Activated B cell treated with CpG ODN at 0.5 μM for 24 hours (primary cell): ENCODE measurements around the gene RBM23. TPM values are rescaled to one million over a fixed set of nuclear protein-coding genes. Genes with fewer than 3 reads are reported as not detected.

Experiments
- ATAC-seq: fragments of 200-7000 bp; cut with Tn5 transposase; one replicate; pipeline ENCODE4 v1.10.0; 2021; ENCODE audit warnings: low read depth, mild to moderate bottlenecking, moderate library complexity
- CTCF ChIA-PET: fragments of 350-600 bp; sonication (Branson Sonifier 250); formaldehyde crosslinking; loops from one replicate; lab custom pipeline; 2021; ENCODE audit warnings: antibody characterized with exemption; lab: Charles Lee
- POLR2A ChIA-PET: fragments of 350-600 bp; sonication (Branson Sonifier 250); formaldehyde crosslinking; loops from one replicate; lab custom pipeline; 2021; ENCODE audit warnings: antibody characterized with exemption; lab: Charles Lee
- DNase-seq: peaks from one replicate; pipeline ENCODE4 v3.0.0; 2022
- H3K27ac Mint-ChIP-seq: one replicate; pipeline ENCODE4 v1.8.0; 2020; ENCODE audit warnings: mixed read lengths
- H3K27me3 Mint-ChIP-seq: one replicate; pipeline ENCODE4 v1.8.0; 2021; ENCODE audit warnings: mixed read lengths
- H3K36me3 Mint-ChIP-seq: one replicate; pipeline ENCODE4 v1.8.0; 2021; ENCODE audit warnings: low read depth, mixed read lengths
- H3K4me1 Mint-ChIP-seq: one replicate; pipeline ENCODE4 v1.8.0; 2021; ENCODE audit warnings: mixed read lengths
- H3K4me3 Mint-ChIP-seq: one replicate; pipeline ENCODE4 v1.8.0; 2020; ENCODE audit warnings: mild to moderate bottlenecking, mixed read lengths
- H3K9me3 Mint-ChIP-seq: one replicate; pipeline ENCODE4 v1.8.0; 2020; ENCODE audit warnings: mixed read lengths
- CTCF ChIP-seq: fragments of 200-600 bp; IDR thresholded peaks from one replicate; pipeline ENCODE4 v1.8.0; 2022; ENCODE audit warnings: antibody characterized with exemption, mild to moderate bottlenecking
- intact Hi-C: fragments of 100-400 bp; cut with micrococcal nuclease; formaldehyde crosslinking; loops from one replicate; pipeline ENCODE4 v1.15.1; 2024
- total RNA-seq: library from RNA; stranded (reverse); gene quantifications from 2 replicates; pipeline ENCODE4 v1.2.3, GENCODE V29; 2022

RBM23 gene
- total RNA-seq, 1 donor from 2014 or later: 131 TPM

GRCh38 chr14:22935156-22935555, 16.2 kb upstream of the RBM23 start:
- intact Hi-C loops: no loop called here
- Mint-ChIP-seq H3K27me3 (no peaks in the 10 kb centered on the region), H3K4me3 (no peak overlapping the region), H3K4me1 (peaks cover 5% of the 10 kb centered on the region), H3K27ac (no peak overlapping the region), H3K9me3 (no peaks in the 10 kb centered on the region), H3K36me3 (no peaks in the 10 kb centered on the region)
- DNase-seq: no peak
- ChIA-PET CTCF (interaction anchor here (0.9 to 1.0 kb wide), 2 partner anchors 17 to 21 kb away, joined by 3 read pairs; partner anchors contain the start of gene HAUS4), POLR2A (interaction anchor here (1.2 to 1.5 kb wide), 2 partner anchors 10 to 49 kb away, joined by 3 to 5 read pairs; no protein-coding TSS in a partner anchor)
- ATAC-seq: no peak
- TF ChIP-seq CTCF: no peak

DNA sequence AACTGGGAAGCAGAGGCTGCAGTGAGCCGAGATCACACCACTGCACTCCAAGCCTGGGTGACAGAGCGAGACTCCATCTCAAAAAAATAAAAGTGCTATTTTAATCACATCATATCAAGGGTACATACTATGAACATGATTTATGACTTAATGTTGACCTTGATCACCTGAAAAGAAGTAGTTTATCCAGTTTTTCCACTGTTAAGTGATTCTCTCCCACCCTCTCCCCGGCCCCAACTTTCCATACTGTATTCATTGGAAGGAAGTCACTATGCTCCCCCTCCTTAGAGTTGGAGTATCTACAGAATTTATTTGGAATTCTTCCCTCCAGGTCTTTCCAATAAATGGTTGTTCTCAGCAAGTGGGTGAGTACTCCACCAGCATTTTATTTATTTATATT, 13.2 kb upstream of the RBM23 start:
- ChIA-PET POLR2A (no interaction called here), CTCF (interaction anchor here (3.4 kb wide), 1 partner anchor 50 kb away, joined by 22 read pairs; the partner anchor contains the start of gene AJUBA)
- Mint-ChIP-seq H3K4me1 (peaks cover 8% of the 10 kb centered on the region), H3K36me3 (peaks cover 1% of the 10 kb centered on the region), H3K27ac (no peak overlapping the region), H3K9me3 (no peaks in the 10 kb centered on the region), H3K27me3 (no peaks in the 10 kb centered on the region), H3K4me3 (no peak overlapping the region)
- intact Hi-C loops: no loop called here
- no peak for TF ChIP-seq CTCF
- ATAC-seq: no peak
- DNase-seq: no peak

- H3K4me3 Mint-ChIP-seq: no peak overlapping the region
- peaks cover 14% of the 10 kb centered on the region for H3K4me1 Mint-ChIP-seq
- peaks cover 18% of the 10 kb centered on the region for H3K36me3 Mint-ChIP-seq
- POLR2A ChIA-PET: interaction anchor here (0.5 to 2.6 kb wide), 16 partner anchors 11 to 1546 kb away, joined by 3 to 47 read pairs (median 4); partner anchors contain the start of genes ACIN1, C14orf119, CDH24 and HAUS4
- H3K27me3 Mint-ChIP-seq: no peaks in the 10 kb centered on the region
- intact Hi-C loops: loop anchor here (1.0 to 10.0 kb wide), 11 partner anchors 11 to 625 kb away; partner anchors contain the start of genes ACIN1, C14orf119, DAD1 and HAUS4
- H3K27ac Mint-ChIP-seq: no peak overlapping the region
- CTCF ChIA-PET: interaction anchor here (0.8 to 3.4 kb wide), 12 partner anchors 11 to 165 kb away, joined by 3 to 22 read pairs (median 4); partner anchors contain the start of genes ACIN1, AJUBA, C14orf119 and CDH24
- H3K9me3 Mint-ChIP-seq: no peaks in the 10 kb centered on the region
- TF ChIP-seq CTCF: no peak
- no peak for DNase-seq
- ATAC-seq: no peak
Observed at GRCh38 chr14:22929961-22930364, 11.0 kb upstream of the RBM23 start.

DNA sequence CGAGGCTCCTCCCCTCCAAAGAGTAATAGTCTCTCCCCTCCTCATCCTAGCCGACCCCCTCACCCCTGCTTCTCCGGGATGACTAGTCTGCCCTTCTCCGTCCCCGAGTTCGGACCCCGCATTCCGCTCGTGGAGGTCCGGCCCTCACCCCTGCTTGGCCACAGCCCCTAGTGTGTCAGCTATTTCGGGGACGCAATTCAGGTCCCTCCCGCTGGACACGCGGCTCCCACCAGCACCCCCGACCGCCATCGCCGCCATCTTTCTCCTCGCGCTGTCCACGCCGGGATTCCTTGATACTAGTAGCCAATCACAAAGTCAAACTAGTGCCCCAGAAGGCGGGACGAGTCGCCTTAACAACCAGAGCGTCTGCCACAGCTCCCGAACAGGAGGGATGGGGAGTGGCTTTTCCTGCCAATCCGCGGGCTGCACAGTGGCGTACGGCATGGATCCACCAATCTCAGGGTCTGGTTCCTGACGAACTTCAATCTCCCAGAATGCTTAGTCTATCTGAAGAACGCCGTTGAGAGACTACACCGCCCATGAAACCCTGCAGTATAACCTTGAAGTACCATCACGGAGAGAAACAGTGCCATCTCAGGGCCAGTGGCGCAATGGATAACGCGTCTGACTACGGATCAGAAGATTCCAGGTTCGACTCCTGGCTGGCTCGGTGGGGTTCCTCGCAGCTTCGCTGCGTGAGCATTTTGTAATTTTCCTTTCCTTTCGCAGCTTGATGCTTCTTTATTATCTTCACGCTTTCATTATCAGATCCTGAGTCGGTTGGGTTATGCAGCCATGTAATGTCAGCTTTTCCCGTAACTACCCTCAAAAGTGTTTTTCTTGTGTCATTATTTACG, 10.4 kb upstream of the RBM23 start, which contains the start of gene PRMT5:
Gene PRMT5 (minus strand): TSS at position 273 of the 857 bp plus-strand sequence. CDS start 15 bp downstream, at position 258.
- ChIA-PET CTCF (interaction anchor here (0.8 to 3.4 kb wide), 11 partner anchors 10 to 166 kb away, joined by 3 to 22 read pairs (median 5); partner anchors contain the start of genes ACIN1, AJUBA, C14orf119 and CDH24), POLR2A (interaction anchor here (0.6 to 2.6 kb wide), 18 partner anchors 11 to 1152 kb away, joined by 3 to 47 read pairs (median 4); partner anchors contain the start of genes ACIN1, C14orf119, CDH24 and HAUS4)
- Mint-ChIP-seq H3K27ac (no peak within 1 kb of the TSS), H3K27me3 (no peaks in the 10 kb centered on the region), H3K4me1 (peaks cover 14% of the 10 kb centered on the region), H3K36me3 (peaks cover 24% of the 10 kb centered on the region), H3K4me3 (no peak within 1 kb of the TSS), H3K9me3 (no peaks in the 10 kb centered on the region)
- no peak for TF ChIP-seq CTCF
- peak; percentile 93 for ATAC-seq
- intact Hi-C loops: loop anchor here (1.0 to 10.0 kb wide), 11 partner anchors 10 to 625 kb away; partner anchors contain the start of genes ACIN1, C14orf119, DAD1 and HAUS4
- peak; percentile 83 for DNase-seq
